PC-9 (cell line): ENCODE results near the gene RBP7. TPM values are rescaled to one million over a fixed set of nuclear protein-coding genes. Genes with fewer than 3 reads are reported as not detected.

Source experiments
- BruUV-seq: library from RNA; stranded (reverse); fragments of 400-500 nt; replicated peaks from 2 replicates; lab custom pipeline; 2021; lab: Mats Ljungman, UMichigan
- CTCF ChIA-PET: fragments of 300-600 bp; sonication (Branson Sonifier 250); formaldehyde crosslinking; loops from one replicate; lab custom pipeline; 2022; ENCODE audit warnings: antibody characterized with exemption; lab: Charles Lee
- POLR2A ChIA-PET: fragments of 300-600 bp; sonication (Branson Sonifier 250); formaldehyde crosslinking; loops from one replicate; lab custom pipeline; 2022; ENCODE audit warnings: antibody characterized with exemption; ENCODE audit not compliant: unreplicated experiment; lab: Charles Lee
- DNase-seq, 2 experiments: peaks; one replicate each; pipeline versions ENCODE4 v3.0.0 to v3.0.0-alpha.2; 2015 to 2022; ENCODE audit warnings: mixed read lengths in 1 of 2
- H2AFZ ChIP-seq: fragments of 200-600 bp; sonication (generic); 2 replicates; pipeline ENCODE4 v1.8.1; 2017; ENCODE audit warnings: antibody characterized with exemption
- H3F3A ChIP-seq: fragments of 200-600 bp; sonication (generic); 2 replicates; pipeline ENCODE4 v1.8.1; 2017; ENCODE audit warnings: antibody characterized with exemption, mild to moderate bottlenecking, low read depth; ENCODE audit not compliant: insufficient read depth
- H3K27ac ChIP-seq: fragments of 200-600 bp; sonication (generic); 2 replicates; pipeline ENCODE4 v1.6.1; 2016; ENCODE audit warnings: mixed run types
- H3K27me3 ChIP-seq: fragments of 200-600 bp; sonication (generic); 2 replicates; pipeline ENCODE4 v1.6.1; 2016; ENCODE audit warnings: low read depth, mixed run types; ENCODE audit not compliant: insufficient read depth
- H3K36me3 ChIP-seq: fragments of 200-600 bp; sonication (generic); 2 replicates; pipeline ENCODE4 v1.6.1; 2016; ENCODE audit warnings: low read depth, mixed run types
- H3K4me1 ChIP-seq: fragments of 200-600 bp; sonication (generic); replicated peaks from 2 replicates; pipeline ENCODE4 v1.6.1; 2016; ENCODE audit warnings: mixed run types; ENCODE audit not compliant: insufficient read depth
- H3K4me2 ChIP-seq: fragments of 200-600 bp; sonication (generic); 2 replicates; pipeline ENCODE4 v1.6.1; 2017; ENCODE audit warnings: mixed run types
- H3K4me3 ChIP-seq: fragments of 200-600 bp; sonication (generic); 2 replicates; pipeline ENCODE4 v1.6.1; 2016; ENCODE audit warnings: mixed run types
- H3K79me2 ChIP-seq: fragments of 200-600 bp; sonication (generic); 2 replicates; pipeline ENCODE4 v1.6.1; 2017; ENCODE audit warnings: low read depth, mixed run types
- H3K9me2 ChIP-seq: fragments of 200-600 bp; sonication (generic); 2 replicates; pipeline ENCODE4 v1.8.1; 2017; ENCODE audit warnings: mild to moderate bottlenecking; ENCODE audit not compliant: insufficient read depth
- H3K9me3 ChIP-seq: fragments of 200-600 bp; sonication (generic); 2 replicates; pipeline ENCODE4 v1.8.1; 2016; ENCODE audit warnings: low read depth; ENCODE audit not compliant: insufficient read depth
- H4K20me1 ChIP-seq: fragments of 200-600 bp; sonication (generic); 2 replicates; pipeline ENCODE4 v1.8.1; 2017; ENCODE audit not compliant: insufficient read depth
- EZH2 ChIP-seq: fragments of 200-600 bp; sonication (generic); IDR thresholded peaks from 2 replicates; pipeline ENCODE4 v1.8.0; 2017; ENCODE audit warnings: antibody characterized with exemption, low read depth
- intact Hi-C: fragments of 100-400 bp; cut with micrococcal nuclease; formaldehyde crosslinking; loops from one replicate; pipeline ENCODE4 v1.10.0; 2022; ENCODE audit not compliant: unreplicated experiment
- total RNA-seq: library from RNA; stranded (reverse); gene quantifications from 2 replicates; pipeline ENCODE4 v1.2.3, GENCODE V29; 2021
- TF ChIP-seq, protein P1 (sequence below): fragments of 200-600 bp; sonication (generic); conservative IDR thresholded peaks from 2 replicates; pipeline ENCODE4 v1.6.1; 2017; ENCODE audit warnings: mixed run types, antibody characterized with exemption, mild to moderate bottlenecking, moderate library complexity

RBP7 gene
- total RNA-seq, 1 experiment from 2014 or later, result 0.61 TPM

DNA sequence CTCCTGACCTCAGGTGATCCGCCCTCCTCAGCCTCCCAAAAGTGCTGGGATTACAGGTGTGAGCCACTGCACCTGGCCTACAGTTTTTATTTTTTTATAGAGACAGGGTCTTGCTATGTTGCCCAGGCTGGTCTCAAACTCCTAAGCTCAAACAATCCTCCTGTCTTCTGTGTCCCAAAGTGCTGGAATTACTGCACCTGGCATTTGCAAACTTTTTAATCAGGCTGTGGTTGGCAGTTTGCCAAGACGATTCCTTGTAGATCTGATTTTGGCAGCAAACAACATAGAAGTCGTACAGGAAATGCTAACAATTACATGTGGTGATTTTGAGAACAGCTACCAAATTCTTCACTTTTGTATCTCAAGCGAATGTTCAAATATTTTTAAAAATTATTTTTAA lies 10.1 kb downstream of the RBP7 start:
- H3K4me1 ChIP-seq, result no peaks in the 10 kb centered on the region; the same call in 1 of the 2 replicates
- no peak overlapping the region for H2AFZ ChIP-seq
- no peak overlapping the region for H3K27ac ChIP-seq
- 0 out of 2 replicates have a peak, but pooled peaks cover 4% of the 10 kb centered on the region for H3F3A ChIP-seq
- no peaks in the 10 kb centered on the region for H3K36me3 ChIP-seq
- TF ChIP-seq EZH2, result no peak
- TF ChIP-seq, protein P1, sequence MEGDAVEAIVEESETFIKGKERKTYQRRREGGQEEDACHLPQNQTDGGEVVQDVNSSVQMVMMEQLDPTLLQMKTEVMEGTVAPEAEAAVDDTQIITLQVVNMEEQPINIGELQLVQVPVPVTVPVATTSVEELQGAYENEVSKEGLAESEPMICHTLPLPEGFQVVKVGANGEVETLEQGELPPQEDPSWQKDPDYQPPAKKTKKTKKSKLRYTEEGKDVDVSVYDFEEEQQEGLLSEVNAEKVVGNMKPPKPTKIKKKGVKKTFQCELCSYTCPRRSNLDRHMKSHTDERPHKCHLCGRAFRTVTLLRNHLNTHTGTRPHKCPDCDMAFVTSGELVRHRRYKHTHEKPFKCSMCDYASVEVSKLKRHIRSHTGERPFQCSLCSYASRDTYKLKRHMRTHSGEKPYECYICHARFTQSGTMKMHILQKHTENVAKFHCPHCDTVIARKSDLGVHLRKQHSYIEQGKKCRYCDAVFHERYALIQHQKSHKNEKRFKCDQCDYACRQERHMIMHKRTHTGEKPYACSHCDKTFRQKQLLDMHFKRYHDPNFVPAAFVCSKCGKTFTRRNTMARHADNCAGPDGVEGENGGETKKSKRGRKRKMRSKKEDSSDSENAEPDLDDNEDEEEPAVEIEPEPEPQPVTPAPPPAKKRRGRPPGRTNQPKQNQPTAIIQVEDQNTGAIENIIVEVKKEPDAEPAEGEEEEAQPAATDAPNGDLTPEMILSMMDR, result no peak
- no TSS peak for BruUV-seq
- no peaks in the 10 kb centered on the region for H4K20me1 ChIP-seq
- CTCF ChIA-PET, result interaction anchor here (0.7 kb wide), 1 partner anchor 46 kb away, joined by 9 read pairs; no protein-coding TSS in a partner anchor
- no peak overlapping the region for H3K4me2 ChIP-seq
- intact Hi-C loops, result no loop called here
- no peaks in the 10 kb centered on the region for H3K79me2 ChIP-seq
- H3K9me3 ChIP-seq, result no peaks in the 10 kb centered on the region
- no peaks in the 10 kb centered on the region for H3K9me2 ChIP-seq
- no peak overlapping the region for H3K4me3 ChIP-seq
- POLR2A ChIA-PET, result no interaction called here
- no peaks in the 10 kb centered on the region for H3K27me3 ChIP-seq
- no peak for DNase-seq

DNA sequence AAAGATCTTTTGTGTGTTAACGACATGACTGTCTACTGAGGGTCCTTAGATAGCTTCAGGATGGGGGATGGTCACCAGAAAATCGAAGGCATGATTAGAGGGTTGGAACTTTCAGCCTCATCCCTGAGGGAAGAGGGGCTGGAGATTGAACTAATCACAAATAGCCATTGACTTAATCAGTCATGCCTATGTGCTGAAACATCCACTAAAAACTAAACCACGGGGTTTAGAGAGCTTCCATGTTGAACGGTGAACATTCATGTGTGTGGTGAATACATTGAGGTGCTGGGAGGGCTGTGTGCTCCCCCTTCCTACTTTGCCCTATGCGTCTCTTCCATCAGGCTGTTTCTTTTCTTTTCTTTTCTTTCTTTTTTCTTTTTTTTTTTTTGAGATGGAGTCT lies 17.0 kb downstream of the RBP7 start:
- H3K4me2 ChIP-seq, result no peak overlapping the region
- no TSS peak for BruUV-seq
- TF ChIP-seq EZH2, result no peak
- TF ChIP-seq, protein P1, result no peak
- POLR2A ChIA-PET, result no interaction called here
- H3K9me3 ChIP-seq, result no peaks in the 10 kb centered on the region
- H3F3A ChIP-seq, result 0 out of 2 replicates have a peak, but pooled peaks cover 4% of the 10 kb centered on the region
- no peak overlapping the region for H3K27ac ChIP-seq
- no peak for DNase-seq
- no peak overlapping the region for H3K4me3 ChIP-seq
- H2AFZ ChIP-seq, result no peak overlapping the region
- H4K20me1 ChIP-seq, result no peaks in the 10 kb centered on the region
- intact Hi-C loops, result no loop called here
- CTCF ChIA-PET, result no interaction called here
- H3K4me1 ChIP-seq, result peaks cover 8% of the 10 kb centered on the region; the same call in 1 of the 2 replicates
- H3K27me3 ChIP-seq, result no peaks in the 10 kb centered on the region
- no peaks in the 10 kb centered on the region for H3K36me3 ChIP-seq
- no peaks in the 10 kb centered on the region for H3K9me2 ChIP-seq
- H3K79me2 ChIP-seq, result no peaks in the 10 kb centered on the region

DNA sequence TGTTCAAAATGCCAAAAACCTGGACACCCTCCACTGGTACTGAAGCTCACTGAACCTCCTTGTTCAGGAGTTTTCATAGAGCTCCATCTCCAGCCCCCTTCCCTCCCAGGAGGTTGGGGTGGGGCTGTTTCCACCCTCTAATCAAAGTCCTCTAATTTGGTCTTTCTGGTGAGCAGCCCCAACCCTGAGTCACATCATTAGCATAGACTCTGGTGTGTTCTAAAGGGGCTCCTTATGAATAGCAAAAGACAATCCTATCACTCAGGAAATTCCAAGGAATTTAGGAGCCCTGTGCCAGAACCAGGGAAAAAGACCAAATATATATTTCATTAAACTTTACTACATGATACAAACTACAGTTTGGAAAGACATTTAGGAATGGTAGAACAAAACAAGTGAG lies 22.5 kb downstream of the RBP7 start:
- H4K20me1 ChIP-seq, result no peaks in the 10 kb centered on the region
- no peak overlapping the region for H3K4me3 ChIP-seq
- peaks cover 8% of the 10 kb centered on the region; the same call in 1 of the 2 replicates for H3K4me1 ChIP-seq
- DNase-seq, result no peak
- TF ChIP-seq, protein P1, result no peak
- no peak overlapping the region for H3K4me2 ChIP-seq
- no peaks in the 10 kb centered on the region for H3K36me3 ChIP-seq
- H2AFZ ChIP-seq, result no peak overlapping the region
- ChIA-PET CTCF (interaction anchor here (0.5 kb wide), 1 partner anchor 24 kb away, joined by 5 read pairs; no protein-coding TSS in a partner anchor), POLR2A (no interaction called here)
- H3K27me3 ChIP-seq, result no peaks in the 10 kb centered on the region
- H3K9me2 ChIP-seq, result no peaks in the 10 kb centered on the region
- H3K79me2 ChIP-seq, result no peaks in the 10 kb centered on the region
- no peaks in the 10 kb centered on the region for H3F3A ChIP-seq
- BruUV-seq, result no TSS peak
- intact Hi-C loops, result no loop called here
- no peaks in the 10 kb centered on the region for H3K9me3 ChIP-seq
- no peak overlapping the region for H3K27ac ChIP-seq
